LNCAP (cell line): ENCODE measurements around the gene HIF1A.

ENCODE experiments used
- TF ChIP-seq, protein P1 (sequence below): fragments of 450-650 bp; IDR thresholded peaks from 2 replicates; pipeline ENCODE4 v1.5.1; 2017; ENCODE audit warnings: mild to moderate bottlenecking

The HIF1A gene

DNA sequence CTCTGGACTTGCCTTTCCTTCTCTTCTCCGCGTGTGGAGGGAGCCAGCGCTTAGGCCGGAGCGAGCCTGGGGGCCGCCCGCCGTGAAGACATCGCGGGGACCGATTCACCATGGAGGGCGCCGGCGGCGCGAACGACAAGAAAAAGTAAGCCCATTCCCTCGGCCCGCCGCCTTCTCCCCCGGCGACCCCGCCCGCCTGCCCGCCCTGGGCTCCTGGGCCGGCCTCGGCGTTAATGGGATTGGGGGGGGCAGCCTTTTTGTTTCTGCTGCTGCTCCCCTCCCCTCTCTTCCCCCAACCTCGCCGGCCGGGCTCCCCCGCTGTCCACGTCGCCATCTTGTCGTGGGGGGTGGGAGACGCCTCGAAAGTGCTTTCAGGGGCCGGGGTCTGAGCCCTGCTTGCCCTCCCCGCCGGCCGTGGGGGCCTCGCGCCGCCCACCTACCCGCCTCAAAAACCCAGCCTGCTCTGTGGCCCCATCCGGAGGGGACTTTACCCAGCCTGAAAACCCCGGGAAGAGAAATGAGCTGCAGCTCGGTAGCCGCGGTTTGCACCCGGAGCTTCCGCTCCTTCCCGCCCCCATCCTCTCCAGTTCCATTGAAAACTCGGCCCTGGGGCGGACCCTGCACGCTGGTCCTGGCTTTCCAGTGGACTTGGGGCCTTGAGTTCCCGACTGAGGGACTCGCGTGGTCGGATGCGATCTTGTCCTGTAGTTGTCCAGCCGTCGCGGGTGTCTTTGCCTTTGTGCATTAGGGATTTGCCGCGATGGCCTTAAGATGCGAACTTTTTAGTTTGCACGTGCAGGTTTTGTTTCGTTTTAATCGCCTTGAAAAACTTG lies 598 bp downstream of the HIF1A start:
- TF ChIP-seq, protein P1, sequence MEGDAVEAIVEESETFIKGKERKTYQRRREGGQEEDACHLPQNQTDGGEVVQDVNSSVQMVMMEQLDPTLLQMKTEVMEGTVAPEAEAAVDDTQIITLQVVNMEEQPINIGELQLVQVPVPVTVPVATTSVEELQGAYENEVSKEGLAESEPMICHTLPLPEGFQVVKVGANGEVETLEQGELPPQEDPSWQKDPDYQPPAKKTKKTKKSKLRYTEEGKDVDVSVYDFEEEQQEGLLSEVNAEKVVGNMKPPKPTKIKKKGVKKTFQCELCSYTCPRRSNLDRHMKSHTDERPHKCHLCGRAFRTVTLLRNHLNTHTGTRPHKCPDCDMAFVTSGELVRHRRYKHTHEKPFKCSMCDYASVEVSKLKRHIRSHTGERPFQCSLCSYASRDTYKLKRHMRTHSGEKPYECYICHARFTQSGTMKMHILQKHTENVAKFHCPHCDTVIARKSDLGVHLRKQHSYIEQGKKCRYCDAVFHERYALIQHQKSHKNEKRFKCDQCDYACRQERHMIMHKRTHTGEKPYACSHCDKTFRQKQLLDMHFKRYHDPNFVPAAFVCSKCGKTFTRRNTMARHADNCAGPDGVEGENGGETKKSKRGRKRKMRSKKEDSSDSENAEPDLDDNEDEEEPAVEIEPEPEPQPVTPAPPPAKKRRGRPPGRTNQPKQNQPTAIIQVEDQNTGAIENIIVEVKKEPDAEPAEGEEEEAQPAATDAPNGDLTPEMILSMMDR, result no peak

DNA sequence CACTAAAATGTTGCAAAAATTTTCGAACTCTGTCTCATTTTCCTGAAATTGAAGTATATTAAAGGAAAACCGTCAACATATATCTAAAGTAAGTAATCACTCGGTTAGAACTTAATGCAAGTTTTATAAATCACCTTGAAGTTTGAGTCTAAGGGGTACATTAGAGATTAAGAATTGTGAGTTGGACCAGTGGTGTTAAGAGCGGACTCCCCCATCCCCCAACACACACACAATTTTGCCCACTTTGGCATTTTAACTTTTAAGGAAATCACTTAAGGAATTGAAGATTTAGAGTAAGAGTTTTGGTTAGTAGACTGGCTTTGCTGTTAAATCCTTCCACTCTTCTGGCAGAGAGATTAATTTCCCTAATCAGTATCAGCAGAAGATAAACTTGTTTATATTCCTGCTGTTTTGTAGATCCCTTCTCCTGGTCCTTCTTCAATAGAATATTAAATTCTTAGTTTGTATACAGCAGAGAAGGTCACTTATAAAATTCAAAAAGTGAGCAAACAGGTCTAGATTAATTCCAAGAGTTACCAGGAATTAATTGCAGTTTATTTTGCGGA lies 1.5 kb downstream of the HIF1A start:
- TF ChIP-seq, protein P1, result no peak

DNA sequence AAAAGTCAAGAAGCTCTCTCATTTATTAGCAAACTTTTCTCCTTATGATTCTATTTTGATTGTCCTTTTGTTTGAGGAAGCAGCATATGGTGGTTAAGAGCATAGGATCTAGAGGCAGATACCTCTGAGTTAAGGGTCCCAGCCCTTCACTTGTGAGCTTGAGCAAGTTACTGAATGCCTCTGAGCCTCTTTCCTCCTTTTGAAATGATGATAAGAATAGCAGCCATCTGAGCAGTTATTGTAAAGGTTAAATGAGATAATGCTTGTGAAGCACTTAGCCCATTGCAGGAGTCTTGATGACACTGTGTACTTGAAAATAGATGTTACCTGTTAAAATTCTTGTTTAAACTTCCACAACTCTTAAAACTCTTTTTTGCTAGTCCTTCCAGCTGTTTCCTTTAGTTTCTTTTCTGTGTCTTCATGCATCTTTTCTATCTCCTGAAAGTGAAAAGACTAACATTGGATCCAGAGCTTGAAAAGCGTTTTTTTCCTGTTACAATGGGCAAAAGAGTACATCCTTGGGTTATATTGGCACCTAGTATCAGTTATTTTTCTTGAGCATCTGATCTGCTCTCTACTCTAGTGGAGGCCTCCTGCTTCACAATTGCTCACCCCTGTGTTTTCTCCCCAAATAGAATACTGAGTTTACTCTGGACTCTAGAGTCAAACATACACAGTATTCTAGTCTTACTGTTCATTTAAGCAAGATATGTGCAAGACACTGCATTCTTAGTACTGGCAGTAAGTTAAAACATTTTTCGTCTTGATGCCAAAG lies 3.1 kb downstream of the HIF1A start:
- TF ChIP-seq, protein P1, result no peak

DNA sequence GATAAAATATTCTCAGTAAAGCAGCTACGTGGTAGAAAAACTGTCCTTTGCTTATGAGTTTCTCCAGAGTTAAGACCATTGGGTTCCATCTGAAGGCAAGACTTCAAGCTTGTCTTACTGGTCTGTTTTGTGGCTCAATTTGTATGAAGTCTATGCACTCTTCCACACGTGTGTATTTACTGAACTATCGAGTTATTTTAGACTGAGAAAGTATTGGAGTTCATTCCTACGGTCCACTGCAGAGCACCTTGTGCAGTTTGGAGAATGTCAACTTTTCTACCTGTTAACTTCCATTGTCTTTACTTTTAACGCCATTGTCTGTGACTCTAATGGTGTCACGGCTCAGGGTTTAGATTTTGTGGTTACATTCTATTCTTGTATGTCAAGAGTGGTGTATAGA lies 3.7 kb downstream of the HIF1A start:
- TF ChIP-seq, protein P1, result no peak

DNA sequence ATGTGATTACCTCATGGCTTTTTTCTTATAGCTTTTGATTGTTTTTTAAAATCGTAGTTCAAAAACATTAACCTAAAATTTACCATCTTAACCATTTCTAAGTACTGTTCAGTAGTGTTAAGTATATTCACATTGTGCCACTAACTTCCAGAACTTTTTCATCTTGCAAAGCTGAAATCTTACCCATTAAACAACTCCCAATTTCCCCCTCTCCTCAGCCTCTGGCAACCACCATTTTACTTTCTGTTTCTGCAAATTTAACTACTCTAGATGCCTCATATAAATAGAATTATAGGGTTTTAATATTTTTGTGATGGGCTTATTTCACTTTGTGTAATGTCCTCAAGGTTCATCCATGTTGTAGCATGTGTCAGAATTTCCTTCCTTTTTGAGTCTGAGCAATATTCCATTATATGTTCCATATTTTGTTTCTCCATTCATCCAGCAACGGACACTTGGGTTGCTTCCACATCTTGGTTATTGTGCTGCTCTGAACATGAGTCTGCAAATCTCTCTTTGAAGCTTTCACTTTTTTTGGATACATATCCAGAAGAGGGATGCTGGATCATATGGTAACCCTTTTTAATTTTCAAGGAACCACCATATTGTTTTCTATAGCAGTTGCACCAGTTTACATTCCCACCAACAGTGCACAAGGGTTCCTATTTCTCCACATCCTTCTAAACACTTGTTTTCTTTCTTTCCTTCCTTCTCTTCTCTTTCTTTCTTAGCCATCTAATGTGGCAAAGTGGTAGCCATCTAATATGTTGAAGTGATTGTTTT lies 5.0 kb downstream of the HIF1A start:
- TF ChIP-seq, protein P1, result no peak

DNA sequence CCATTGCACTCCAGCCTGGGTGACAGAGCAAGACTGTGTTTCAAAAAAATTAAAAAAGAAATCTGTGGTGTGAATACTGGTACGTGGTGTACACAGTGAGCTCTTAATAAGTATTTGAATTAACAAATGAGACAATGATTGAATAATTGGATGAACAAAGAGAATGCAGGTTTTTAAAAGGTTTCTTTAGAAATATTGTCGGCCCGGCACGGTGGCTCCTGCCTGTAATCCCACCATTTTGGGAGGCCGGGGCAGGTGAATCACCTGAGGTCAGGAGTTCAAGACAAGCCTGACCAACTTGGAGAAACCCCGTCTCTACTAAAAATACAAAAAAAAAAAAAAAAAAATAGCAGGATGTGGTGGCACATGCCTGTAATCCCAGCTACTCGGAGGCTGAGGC lies 6.6 kb downstream of the HIF1A start:
- TF ChIP-seq, protein P1, result no peak
